Uterus (tissue), 2 donors: Measurements from ENCODE around the gene NAV1.

Experiments used
- POLR2A ChIP-seq, 2 donors: fragments of 450-650 bp; IDR thresholded peaks; one replicate each; pipeline ENCODE4 v1.6.1; 2016; ENCODE audit warnings: antibody characterized with exemption in 2 of 2, mild to moderate bottlenecking in 1 of 2, moderate library complexity in 1 of 2
- TF ChIP-seq, protein P1 (sequence below), 4 experiments: fragments of 200-600 bp in 2 of 4; fragments of 450-650 bp in 2 of 4; sonication (generic) in 2 of 4; IDR thresholded peaks; one replicate each; pipeline ENCODE4 v1.5.1; 2016 to 2019; ENCODE audit warnings: antibody characterized with exemption in 4 of 4, mild to moderate bottlenecking in 2 of 4, moderate library complexity in 1 of 4

- TF ChIP-seq, protein P1, sequence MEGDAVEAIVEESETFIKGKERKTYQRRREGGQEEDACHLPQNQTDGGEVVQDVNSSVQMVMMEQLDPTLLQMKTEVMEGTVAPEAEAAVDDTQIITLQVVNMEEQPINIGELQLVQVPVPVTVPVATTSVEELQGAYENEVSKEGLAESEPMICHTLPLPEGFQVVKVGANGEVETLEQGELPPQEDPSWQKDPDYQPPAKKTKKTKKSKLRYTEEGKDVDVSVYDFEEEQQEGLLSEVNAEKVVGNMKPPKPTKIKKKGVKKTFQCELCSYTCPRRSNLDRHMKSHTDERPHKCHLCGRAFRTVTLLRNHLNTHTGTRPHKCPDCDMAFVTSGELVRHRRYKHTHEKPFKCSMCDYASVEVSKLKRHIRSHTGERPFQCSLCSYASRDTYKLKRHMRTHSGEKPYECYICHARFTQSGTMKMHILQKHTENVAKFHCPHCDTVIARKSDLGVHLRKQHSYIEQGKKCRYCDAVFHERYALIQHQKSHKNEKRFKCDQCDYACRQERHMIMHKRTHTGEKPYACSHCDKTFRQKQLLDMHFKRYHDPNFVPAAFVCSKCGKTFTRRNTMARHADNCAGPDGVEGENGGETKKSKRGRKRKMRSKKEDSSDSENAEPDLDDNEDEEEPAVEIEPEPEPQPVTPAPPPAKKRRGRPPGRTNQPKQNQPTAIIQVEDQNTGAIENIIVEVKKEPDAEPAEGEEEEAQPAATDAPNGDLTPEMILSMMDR (IDR thresholded peaks at IDR 0.05) = no peak
- no peak for TF ChIP-seq POLR2A (IDR thresholded peaks at IDR 0.05)
These were observed 1.5 kb upstream of the NAV1 start for GRCh38 chr1:201537467-201537866.
